ENCODE results near the gene PC. TPM values are rescaled to one million over a fixed set of nuclear protein-coding genes. Genes with fewer than 3 reads are reported as not detected.

Gene PC
- total RNA-seq, 3 donors from 2014 or later: 20.0 to 43.8 (median 43.3) TPM

DNA sequence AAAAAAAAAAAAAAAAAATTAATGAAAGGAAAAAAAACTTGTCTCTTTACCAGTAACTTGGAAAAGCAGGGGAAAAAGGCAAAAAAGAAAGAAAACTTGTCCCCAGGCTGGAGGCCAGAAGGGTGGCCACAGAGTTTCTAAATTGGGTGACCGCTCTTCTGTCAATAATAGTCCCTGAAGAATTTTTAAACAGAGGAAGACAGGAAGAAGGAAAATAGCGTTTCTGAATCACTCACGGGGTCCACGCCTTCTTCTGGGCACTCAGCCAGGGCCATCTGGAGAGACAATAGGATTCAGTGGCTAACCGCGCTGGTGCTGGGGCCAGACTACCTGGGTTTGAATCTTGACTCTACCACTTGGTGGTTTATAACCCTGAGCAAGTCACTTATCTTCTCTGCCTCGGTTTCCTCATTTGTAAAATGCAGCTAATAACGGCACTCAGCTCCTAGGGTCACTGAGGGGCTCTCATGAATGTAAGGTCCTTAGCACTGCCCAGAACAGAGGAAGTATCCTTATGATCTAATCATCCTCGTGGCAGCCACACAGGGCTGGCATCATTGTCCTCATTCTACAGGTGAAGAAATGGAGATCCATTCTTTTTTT, 23.9 kb upstream of the PC start:
- TF ChIP-seq, protein P1, sequence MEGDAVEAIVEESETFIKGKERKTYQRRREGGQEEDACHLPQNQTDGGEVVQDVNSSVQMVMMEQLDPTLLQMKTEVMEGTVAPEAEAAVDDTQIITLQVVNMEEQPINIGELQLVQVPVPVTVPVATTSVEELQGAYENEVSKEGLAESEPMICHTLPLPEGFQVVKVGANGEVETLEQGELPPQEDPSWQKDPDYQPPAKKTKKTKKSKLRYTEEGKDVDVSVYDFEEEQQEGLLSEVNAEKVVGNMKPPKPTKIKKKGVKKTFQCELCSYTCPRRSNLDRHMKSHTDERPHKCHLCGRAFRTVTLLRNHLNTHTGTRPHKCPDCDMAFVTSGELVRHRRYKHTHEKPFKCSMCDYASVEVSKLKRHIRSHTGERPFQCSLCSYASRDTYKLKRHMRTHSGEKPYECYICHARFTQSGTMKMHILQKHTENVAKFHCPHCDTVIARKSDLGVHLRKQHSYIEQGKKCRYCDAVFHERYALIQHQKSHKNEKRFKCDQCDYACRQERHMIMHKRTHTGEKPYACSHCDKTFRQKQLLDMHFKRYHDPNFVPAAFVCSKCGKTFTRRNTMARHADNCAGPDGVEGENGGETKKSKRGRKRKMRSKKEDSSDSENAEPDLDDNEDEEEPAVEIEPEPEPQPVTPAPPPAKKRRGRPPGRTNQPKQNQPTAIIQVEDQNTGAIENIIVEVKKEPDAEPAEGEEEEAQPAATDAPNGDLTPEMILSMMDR (IDR thresholded peaks at IDR 0.05): no peak
- intact Hi-C loops (cut with DNase I, micrococcal nuclease): no loop called here

DNA sequence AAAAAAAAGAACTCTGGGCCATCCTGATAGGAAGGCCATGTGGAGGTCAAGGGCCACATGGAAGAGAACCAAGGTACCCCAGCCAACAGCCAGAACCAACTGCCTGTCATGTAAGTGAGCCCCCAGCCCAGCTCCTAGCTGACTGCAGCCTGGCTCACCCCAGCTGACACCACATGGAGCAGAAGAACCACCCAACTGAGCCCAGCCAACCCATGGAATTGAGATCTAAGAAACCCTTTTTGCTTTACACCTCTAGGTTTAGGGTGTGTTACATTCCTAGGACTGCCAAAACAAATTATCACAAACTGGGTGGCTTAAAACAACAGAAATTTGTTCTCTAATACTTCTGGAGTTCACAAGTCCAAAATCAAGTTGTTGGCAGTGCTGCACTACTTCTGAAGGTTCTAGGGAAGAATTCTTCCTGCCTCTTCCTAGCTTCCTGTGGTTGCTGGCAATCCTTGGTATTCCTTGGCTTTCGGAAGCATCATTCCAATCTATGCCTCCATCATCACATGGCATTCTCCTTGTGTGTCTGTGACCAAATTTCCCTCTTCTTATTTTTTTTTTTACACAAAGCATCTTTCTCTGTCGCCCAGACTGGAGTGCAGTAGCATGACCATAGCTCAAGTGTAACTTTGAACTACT, 21.3 kb upstream of the PC start:
- Histone ChIP-seq H3K4me3 (no peak overlapping the region), H3K36me3 (ENCODE audit: low read depth) (no peaks in the 10 kb centered on the region), H3K4me1 (ENCODE audit: low read depth) (peaks cover 7% of the 10 kb centered on the region), H3K9me3 (peaks cover 3% of the 10 kb centered on the region)
- TF ChIP-seq, protein P1 (IDR thresholded peaks at IDR 0.05): no peak
- intact Hi-C loops (cut with DNase I, micrococcal nuclease): no loop called here
- no peak for DNase-seq
- no peak for ATAC-seq

More for the DNA sequence above, 23.9 kb upstream of the PC start:
- Histone ChIP-seq H3K36me3 (ENCODE audit: low read depth) (no peaks in the 10 kb centered on the region), H3K9me3 (peaks cover 3% of the 10 kb centered on the region), H3K4me1 (ENCODE audit: low read depth) (peaks cover 7% of the 10 kb centered on the region), H3K4me3 (no peak overlapping the region)
- peak; percentile 90 to 97 (median 91) for DNase-seq
- ATAC-seq: peak; percentile 84

DNA sequence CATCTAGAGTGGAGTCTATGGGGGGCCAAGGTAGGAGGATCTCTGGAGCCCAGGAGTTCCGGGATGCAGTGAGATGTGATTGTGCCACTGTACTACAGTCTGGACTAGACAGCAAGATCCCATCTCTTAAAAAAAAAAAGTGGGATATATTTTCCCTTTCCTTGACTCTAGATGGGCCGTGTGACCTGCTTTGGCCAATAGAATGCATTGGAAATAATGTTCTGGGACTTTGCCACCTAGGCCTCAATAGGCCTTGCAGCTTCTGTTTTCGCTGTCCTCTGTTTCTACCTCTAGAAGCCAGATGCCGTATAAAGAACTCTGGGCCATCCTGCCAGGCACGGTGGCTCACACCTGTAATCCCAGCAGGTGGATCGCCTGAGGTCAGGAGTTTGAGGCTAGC, 20.5 kb upstream of the PC start:
- DNase-seq: no peak
- TF ChIP-seq, protein P1 (IDR thresholded peaks at IDR 0.05): no peak
- intact Hi-C loops (cut with DNase I, micrococcal nuclease): no loop called here

DNA sequence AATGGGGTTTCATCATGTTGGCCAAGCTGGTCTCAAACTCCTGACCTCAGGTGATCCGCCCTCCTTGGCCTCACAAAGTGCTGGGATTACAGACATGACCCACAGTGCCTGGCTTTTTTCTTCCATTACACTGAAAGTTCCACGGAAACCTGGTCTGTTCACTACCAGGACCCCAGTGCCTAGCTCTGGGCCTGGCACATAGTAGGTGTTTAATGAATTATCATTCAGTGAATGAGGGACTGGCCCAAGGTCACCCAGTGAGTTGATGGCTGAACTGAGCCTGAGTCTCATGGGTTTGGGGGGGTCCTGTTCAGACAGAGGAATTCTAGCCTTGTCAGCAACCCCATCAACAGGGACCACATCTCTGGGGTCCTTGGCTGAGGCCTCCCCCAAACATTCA, 20.0 kb upstream of the PC start:
- DNase-seq: no peak
- ATAC-seq: no peak
- Histone ChIP-seq H3K4me3 (no peak overlapping the region), H3K9me3 (peaks cover 3% of the 10 kb centered on the region), H3K4me1 (ENCODE audit: low read depth) (peaks cover 7% of the 10 kb centered on the region), H3K36me3 (ENCODE audit: low read depth) (no peaks in the 10 kb centered on the region)
- intact Hi-C loops (cut with DNase I, micrococcal nuclease): no loop called here
- TF ChIP-seq, protein P1 (IDR thresholded peaks at IDR 0.05): no peak

More for the DNA sequence above, 20.5 kb upstream of the PC start:
- ATAC-seq: no peak
- Histone ChIP-seq H3K9me3 (peaks cover 3% of the 10 kb centered on the region), H3K36me3 (ENCODE audit: low read depth) (no peaks in the 10 kb centered on the region), H3K4me1 (ENCODE audit: low read depth) (peaks cover 7% of the 10 kb centered on the region), H3K4me3 (no peak overlapping the region)

DNA sequence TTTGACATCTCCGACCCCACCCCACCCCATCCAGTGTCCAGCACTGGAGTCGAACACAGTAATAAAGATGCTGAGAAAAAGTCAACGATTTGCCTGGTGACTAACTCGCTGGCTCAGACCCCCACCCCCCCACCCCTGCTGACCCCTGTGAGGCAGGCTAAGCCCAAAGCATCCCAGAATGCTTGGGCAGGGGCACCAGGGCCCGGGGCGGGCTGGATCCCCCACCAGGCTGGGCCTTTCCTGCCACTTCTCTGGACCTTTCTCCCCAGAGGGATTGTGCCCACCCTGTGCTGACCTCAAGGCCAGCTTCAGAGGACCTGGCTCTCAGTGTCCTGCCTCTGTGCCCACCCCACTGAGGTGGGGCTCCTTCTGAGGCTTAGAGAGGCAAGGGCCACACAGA, 18.7 kb upstream of the PC start:
- H3K9me3 ChIP-seq: peaks cover 3% of the 10 kb centered on the region
- ATAC-seq (no peak), DNase-seq (no peak)
- H3K4me1 ChIP-seq (ENCODE audit: low read depth): peaks cover 4% of the 10 kb centered on the region
- TF ChIP-seq, protein P1 (IDR thresholded peaks at IDR 0.05): no peak
- no peaks in the 10 kb centered on the region for H3K36me3 ChIP-seq (ENCODE audit: low read depth)
- intact Hi-C loops (cut with DNase I, micrococcal nuclease): no loop called here
- no peak overlapping the region for H3K4me3 ChIP-seq

Data from mucosa of descending colon (tissue), 3 donors.